ENCODE results near the gene NPTXR. TPM values are rescaled to one million over a fixed set of nuclear protein-coding genes. Genes with fewer than 3 reads are reported as not detected.
A peak's percentile ranks its signal among the peaks of the same experiment; 100 is the strongest.

NPTXR gene
- total and polyA plus RNA-seq, 2 of the 4 experiments (the other 2 are of a cell fraction): 0.36 to 2.2 TPM

DNA sequence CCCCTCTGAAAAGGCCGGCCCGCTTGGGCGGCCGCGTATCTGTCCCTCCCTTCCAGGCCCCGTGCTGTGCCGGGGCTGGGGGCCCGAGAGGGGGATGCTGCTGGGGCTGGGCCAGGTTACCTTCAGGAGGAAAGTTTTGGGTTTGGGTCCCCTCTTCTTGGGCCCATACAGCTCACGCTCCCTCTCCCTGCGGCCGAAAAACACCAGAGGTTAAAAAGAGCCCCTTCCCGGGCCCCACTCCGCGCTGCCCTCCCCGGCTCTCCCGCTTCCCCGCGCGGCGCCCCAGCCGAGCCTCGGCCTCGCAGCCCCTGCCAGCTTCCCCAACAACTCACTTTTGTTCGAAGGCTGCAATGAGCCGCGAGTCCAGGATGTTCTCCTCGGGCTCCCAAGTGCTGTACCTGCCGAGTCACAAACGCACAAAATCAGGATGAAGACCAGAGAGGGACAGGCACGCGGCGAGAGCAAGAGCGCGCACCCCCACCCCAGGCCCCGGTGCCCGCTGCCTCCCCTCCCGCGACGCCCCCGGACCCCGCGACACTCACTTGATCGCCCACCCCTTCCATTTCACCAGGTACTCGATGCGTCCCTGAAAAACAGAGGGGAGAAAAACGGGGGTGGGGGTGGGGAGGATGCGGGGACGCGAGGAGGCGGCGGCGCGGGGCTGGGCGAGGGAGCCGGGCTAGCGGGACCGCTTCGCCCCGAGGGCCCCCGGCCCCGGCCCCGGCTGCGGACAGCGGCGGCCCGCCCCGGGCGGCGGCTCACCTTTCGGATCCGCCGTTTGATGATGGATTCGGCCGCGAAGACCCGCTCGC is 27.7 kb upstream of the NPTXR start (continued):
- TF ChIP-seq RFX5 (IDR thresholded peaks at IDR 0.05; ENCODE audit: low read depth, low read length) (no peak), SMC3 (IDR thresholded peaks at IDR 0.05; ENCODE audit: low read depth, low read length) (no peak), RAD21 (IDR thresholded peaks at IDR 0.05; ENCODE audit: low read length) (no peak)

DNA sequence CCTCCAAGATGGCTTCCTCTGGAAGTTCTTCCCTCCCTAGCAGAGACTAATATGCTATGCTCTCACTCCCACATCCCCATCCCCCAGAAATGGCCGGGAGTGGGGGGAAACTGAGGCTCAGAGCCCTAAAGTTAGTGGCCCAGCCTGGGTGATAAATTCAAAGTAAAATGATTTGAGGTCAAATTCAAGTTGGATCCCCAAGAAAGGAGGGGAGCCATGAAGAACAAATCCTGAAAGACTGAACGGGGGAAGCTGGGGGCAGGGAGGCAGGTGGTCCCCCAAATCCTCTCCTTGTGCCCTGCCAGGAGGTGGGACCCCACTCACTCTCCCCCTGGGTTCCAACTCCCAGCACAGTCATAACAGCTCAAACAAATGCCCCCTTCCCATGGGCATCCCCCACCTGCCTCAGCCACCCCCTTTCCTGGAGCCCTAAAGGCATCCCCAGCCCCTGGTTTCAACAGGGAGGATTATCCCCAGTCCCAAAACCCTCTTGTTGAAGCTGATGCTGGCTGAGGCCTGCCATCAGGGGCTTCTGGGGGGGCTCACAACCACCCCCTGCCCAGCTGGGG is 27.0 kb upstream of the NPTXR start:
- Histone ChIP-seq H4K5ac (ENCODE audit: low read depth, low read length) (no peak overlapping the region), H3K18ac (ENCODE audit: low read depth, low read length) (no peak overlapping the region), H3K4me1 (ENCODE audit: control insufficient read depth, insufficient read depth, low read length) (no peaks in the 10 kb centered on the region), H3K14ac (replicated peaks; ENCODE audit: low read depth, low read length) (no peak overlapping the region; the same call in 1 of the 2 replicates), H2AFZ (replicated peaks; ENCODE audit: low read length, poor library complexity) (peak overlapping the region; percentile 59), H3K79me1 (ENCODE audit: low read depth in 1 of 2, low read length in 2 of 2) (peaks cover 20 to 44% of the 10 kb centered on the region in 2 experiments), H3K36me3 (ENCODE audit: control insufficient read depth, insufficient read depth, low read length) (peaks cover 18% of the 10 kb centered on the region), H2BK120ac (ENCODE audit: low read depth, low read length) (no peak overlapping the region), H3K4me3 (ENCODE audit: insufficient read depth, low read depth, low read length) (peak overlapping the region; percentile 95), H3K27ac (ENCODE audit: insufficient read depth, low read length) (peak overlapping the region; percentile 94), H2AK9ac (replicated peaks; ENCODE audit: low read depth, low read length, poor library complexity) (peak overlapping the region; percentile 95), H4K91ac (ENCODE audit: insufficient read depth, low read depth, low read length) (no peak overlapping the region), H3K4ac (ENCODE audit: low read depth, low read length) (peak overlapping the region; percentile 35), H3K9me3 (ENCODE audit: control insufficient read depth, insufficient read depth, low read length) (no peaks in the 10 kb centered on the region), H2BK15ac (ENCODE audit: low read depth, low read length) (no peak overlapping the region), H2BK5ac (ENCODE audit: low read depth, low read length, poor library complexity, severe bottlenecking) (no peak overlapping the region), H3K23ac (ENCODE audit: low read depth, low read length) (peak overlapping the region; percentile 19; the same call in 1 of the 2 replicates), H4K8ac (ENCODE audit: low read depth in 2 of 2, low read length in 2 of 2) (peak overlapping the region in 1 of 2 experiments; percentile 37; a peak in 1 of 4 replicates), H3K4me2 (ENCODE audit: low read depth, low read length) (peak overlapping the region; percentile 83), H2BK20ac (ENCODE audit: low read depth, low read length) (no peak overlapping the region), H2AK5ac (ENCODE audit: low read depth, low read length) (no peak overlapping the region), H3K9me1 (ENCODE audit: insufficient read depth, low read length) (peaks cover 4% of the 10 kb centered on the region; the same call in 1 of the 2 replicates), H3K9ac (ENCODE audit: low read depth, low read length) (peak overlapping the region; percentile 88), H3K27me3 (ENCODE audit: control insufficient read depth, insufficient read depth, low read length) (no peaks in the 10 kb centered on the region), H3K56ac (ENCODE audit: extremely low read depth, insufficient read depth, low read length) (no peak overlapping the region), H4K20me1 (ENCODE audit: insufficient read depth, low read length) (peaks cover 33% of the 10 kb centered on the region)
- BruUV-seq (replicated peaks): no TSS peak
- intact Hi-C loops (cut with micrococcal nuclease) (loop anchor here (1.0 to 5.0 kb wide), 4 partner anchors 111 to 436 kb away; partner anchors contain the start of gene APOBEC3B), in situ Hi-C loops (cut with MboI; ENCODE audit: low sequenced_read_pairs) (loop anchor here (25.0 kb wide), 1 partner anchor 241 kb away; no protein-coding TSS in a partner anchor), dilution Hi-C loops (cut with HindIII; ENCODE audit: low sequenced_read_pairs, unreplicated experiment) (no loop called here)
- no peak for DNase-seq
- TF ChIP-seq, protein P1, sequence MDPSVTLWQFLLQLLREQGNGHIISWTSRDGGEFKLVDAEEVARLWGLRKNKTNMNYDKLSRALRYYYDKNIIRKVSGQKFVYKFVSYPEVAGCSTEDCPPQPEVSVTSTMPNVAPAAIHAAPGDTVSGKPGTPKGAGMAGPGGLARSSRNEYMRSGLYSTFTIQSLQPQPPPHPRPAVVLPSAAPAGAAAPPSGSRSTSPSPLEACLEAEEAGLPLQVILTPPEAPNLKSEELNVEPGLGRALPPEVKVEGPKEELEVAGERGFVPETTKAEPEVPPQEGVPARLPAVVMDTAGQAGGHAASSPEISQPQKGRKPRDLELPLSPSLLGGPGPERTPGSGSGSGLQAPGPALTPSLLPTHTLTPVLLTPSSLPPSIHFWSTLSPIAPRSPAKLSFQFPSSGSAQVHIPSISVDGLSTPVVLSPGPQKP (IDR thresholded peaks at IDR 0.05; ENCODE audit: borderline replicate concordance, low read depth, low read length): no peak
- no peak for TF ChIP-seq MAZ (IDR thresholded peaks at IDR 0.05; ENCODE audit: borderline replicate concordance, low read depth, low read length)
- TF ChIP-seq NFE2L2 (IDR thresholded peaks at IDR 0.05; ENCODE audit: low read depth, low read length): no peak
- TF ChIP-seq RAD21 (IDR thresholded peaks at IDR 0.05; ENCODE audit: low read length): no peak
- TF ChIP-seq, protein P2, sequence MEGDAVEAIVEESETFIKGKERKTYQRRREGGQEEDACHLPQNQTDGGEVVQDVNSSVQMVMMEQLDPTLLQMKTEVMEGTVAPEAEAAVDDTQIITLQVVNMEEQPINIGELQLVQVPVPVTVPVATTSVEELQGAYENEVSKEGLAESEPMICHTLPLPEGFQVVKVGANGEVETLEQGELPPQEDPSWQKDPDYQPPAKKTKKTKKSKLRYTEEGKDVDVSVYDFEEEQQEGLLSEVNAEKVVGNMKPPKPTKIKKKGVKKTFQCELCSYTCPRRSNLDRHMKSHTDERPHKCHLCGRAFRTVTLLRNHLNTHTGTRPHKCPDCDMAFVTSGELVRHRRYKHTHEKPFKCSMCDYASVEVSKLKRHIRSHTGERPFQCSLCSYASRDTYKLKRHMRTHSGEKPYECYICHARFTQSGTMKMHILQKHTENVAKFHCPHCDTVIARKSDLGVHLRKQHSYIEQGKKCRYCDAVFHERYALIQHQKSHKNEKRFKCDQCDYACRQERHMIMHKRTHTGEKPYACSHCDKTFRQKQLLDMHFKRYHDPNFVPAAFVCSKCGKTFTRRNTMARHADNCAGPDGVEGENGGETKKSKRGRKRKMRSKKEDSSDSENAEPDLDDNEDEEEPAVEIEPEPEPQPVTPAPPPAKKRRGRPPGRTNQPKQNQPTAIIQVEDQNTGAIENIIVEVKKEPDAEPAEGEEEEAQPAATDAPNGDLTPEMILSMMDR (conservative IDR thresholded peaks at IDR 0.05; ENCODE audit: low read depth, low read length): no peak
- TF ChIP-seq, protein P3, sequence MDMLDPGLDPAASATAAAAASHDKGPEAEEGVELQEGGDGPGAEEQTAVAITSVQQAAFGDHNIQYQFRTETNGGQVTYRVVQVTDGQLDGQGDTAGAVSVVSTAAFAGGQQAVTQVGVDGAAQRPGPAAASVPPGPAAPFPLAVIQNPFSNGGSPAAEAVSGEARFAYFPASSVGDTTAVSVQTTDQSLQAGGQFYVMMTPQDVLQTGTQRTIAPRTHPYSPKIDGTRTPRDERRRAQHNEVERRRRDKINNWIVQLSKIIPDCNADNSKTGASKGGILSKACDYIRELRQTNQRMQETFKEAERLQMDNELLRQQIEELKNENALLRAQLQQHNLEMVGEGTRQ (IDR thresholded peaks at IDR 0.05; ENCODE audit: low read depth, low read length): no peak
- TF ChIP-seq RFX5 (IDR thresholded peaks at IDR 0.05; ENCODE audit: low read depth, low read length): no peak
- TF ChIP-seq SMC3 (IDR thresholded peaks at IDR 0.05; ENCODE audit: low read depth, low read length): no peak
- no peak for TF ChIP-seq CEBPB (IDR thresholded peaks at IDR 0.05; ENCODE audit: low read depth, low read length)
- ChIA-PET POLR2A (ENCODE audit: unreplicated experiment) (interaction anchor here (0.6 kb wide), 1 partner anchor 103 kb away, joined by 3 read pairs; no protein-coding TSS in a partner anchor), CTCF (interaction anchor here (1.1 to 4.0 kb wide), 6 partner anchors 54 to 256 kb away, joined by 3 to 28 read pairs (median 4); no protein-coding TSS in a partner anchor)
- ATAC-seq (ENCODE audit: low read depth): no peak
- no CpG with 5 or more reads among the region's 2 CpGs for WGBS, 2 experiments (ENCODE audit: extremely low coverage in 2 of 2, insufficient read length in 1 of 2)

Measured in IMR-90 (cell line).